ENCODE measurements around the gene INSRR. TPM values are rescaled to one million over a fixed set of nuclear protein-coding genes. Genes with fewer than 3 reads are reported as not detected.
A peak's percentile ranks its signal among the peaks of the same experiment; 100 is the strongest.

Gene INSRR
- total and polyA plus RNA-seq, 10 donors: under 0.01 to 0.09 (median 0.09) TPM; not detected in 6

DNA sequence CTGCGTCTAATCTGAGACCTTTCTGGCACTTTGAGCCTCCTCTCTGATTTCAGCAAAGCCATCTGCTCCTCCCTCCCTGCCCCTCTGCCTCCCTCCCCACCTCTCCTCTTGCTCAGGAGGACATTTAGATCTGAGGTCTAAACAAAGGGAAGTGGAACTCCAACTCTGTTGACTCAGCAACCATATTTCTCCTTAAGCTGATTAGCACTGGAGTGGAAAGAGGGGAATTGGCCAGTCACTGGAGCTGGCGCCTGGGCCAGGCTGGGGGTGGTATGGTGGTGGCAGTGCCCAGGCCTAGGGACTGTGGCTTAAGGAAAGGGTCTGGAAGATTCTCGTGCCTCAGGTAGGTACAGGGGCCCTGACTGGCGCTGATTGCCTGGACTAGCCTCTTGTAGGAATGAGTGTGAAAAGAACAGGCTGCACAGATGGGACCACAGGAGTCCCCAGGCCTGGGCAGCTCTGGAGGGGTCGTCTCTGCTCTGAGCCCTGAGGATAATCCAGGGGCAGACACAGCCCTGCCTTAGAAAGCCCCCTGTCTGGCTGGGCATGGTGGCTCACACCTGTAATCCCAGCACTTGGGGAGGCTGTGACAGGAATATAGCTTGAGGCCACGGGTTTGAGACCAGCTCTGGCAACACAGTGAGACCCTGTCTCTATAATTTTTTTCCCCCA, 54.2 kb downstream of the INSRR start:
- peak overlapping the region in 2 of 8 donors; percentile 33 to 40 for H3K27ac ChIP-seq
- peaks cover 0 to 49% (median 22%) of the 10 kb centered on the region in 6 donors for H3K36me3 ChIP-seq
- no peaks in the 10 kb centered on the region for H3K27me3 ChIP-seq (replicated peaks in 1 of 7)
- no peak overlapping the region for H3K4me3 ChIP-seq
- no peak for DNase-seq
- TF ChIP-seq POLR2AphosphoS5 (IDR thresholded peaks at IDR 0.05): no peak
- TF ChIP-seq, protein P1, sequence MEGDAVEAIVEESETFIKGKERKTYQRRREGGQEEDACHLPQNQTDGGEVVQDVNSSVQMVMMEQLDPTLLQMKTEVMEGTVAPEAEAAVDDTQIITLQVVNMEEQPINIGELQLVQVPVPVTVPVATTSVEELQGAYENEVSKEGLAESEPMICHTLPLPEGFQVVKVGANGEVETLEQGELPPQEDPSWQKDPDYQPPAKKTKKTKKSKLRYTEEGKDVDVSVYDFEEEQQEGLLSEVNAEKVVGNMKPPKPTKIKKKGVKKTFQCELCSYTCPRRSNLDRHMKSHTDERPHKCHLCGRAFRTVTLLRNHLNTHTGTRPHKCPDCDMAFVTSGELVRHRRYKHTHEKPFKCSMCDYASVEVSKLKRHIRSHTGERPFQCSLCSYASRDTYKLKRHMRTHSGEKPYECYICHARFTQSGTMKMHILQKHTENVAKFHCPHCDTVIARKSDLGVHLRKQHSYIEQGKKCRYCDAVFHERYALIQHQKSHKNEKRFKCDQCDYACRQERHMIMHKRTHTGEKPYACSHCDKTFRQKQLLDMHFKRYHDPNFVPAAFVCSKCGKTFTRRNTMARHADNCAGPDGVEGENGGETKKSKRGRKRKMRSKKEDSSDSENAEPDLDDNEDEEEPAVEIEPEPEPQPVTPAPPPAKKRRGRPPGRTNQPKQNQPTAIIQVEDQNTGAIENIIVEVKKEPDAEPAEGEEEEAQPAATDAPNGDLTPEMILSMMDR (IDR thresholded peaks at IDR 0.05 in 8 of 11, conservative IDR thresholded peaks at IDR 0.05 in 3 of 11): no peak
- 47 to 65% (median 62%) methylated on average over 6 of the region's 6 CpGs for WGBS, 5 donors
- H3K4me1 ChIP-seq: peaks cover 0 to 54% (median 13%) of the 10 kb centered on the region in 6 donors
- H3K9me3 ChIP-seq: no peaks in the 10 kb centered on the region
- intact Hi-C loops (cut with DNase I; ENCODE audit: low total_unique reads): loop anchor here (10.0 kb wide), 1 partner anchor 50 kb away; the partner anchor contains the start of gene INSRR

DNA sequence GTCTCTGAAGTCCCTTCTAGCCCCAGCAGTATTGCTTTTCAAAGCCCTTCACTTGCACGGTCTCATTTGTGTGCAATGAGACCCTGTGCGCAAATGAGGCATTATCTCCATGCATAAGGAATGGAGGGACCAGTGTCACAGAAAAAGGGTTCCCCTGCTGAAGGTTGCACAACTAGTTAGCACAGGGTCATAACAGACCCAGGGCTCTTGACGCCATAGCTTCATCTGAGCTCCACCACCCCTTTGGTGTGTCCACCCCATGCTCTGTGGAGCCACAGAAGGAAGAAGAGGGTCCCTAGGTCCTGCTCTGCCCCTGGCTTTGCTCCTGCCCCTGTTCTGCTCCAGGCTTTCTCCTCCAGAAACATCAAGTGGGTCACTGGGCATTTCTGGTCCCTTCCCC, 54.9 kb downstream of the INSRR start:
- Histone ChIP-seq H3K36me3 (peaks cover 0 to 54% (median 28%) of the 10 kb centered on the region in 6 donors), H3K27ac (peak overlapping the region in 2 of 8 donors; percentile 33 to 40), H3K9me3 (no peaks in the 10 kb centered on the region), H3K27me3 (replicated peaks in 1 of 7) (no peaks in the 10 kb centered on the region), H3K4me1 (peaks cover 0 to 54% (median 13%) of the 10 kb centered on the region in 6 donors), H3K4me3 (no peak overlapping the region)
- intact Hi-C loops (cut with DNase I; ENCODE audit: low total_unique reads): loop anchor here (10.0 kb wide), 1 partner anchor 51 kb away; the partner anchor contains the start of gene INSRR
- WGBS, 5 donors: 75 to 79% (median 77%) methylated on average over 3 of the region's 3 CpGs
- TF ChIP-seq POLR2AphosphoS5 (IDR thresholded peaks at IDR 0.05): no peak
- no peak for TF ChIP-seq POLR2A (IDR thresholded peaks at IDR 0.05)
- TF ChIP-seq, protein P1 (IDR thresholded peaks at IDR 0.05 in 8 of 11, conservative IDR thresholded peaks at IDR 0.05 in 3 of 11): no peak
- no peak for DNase-seq

DNA sequence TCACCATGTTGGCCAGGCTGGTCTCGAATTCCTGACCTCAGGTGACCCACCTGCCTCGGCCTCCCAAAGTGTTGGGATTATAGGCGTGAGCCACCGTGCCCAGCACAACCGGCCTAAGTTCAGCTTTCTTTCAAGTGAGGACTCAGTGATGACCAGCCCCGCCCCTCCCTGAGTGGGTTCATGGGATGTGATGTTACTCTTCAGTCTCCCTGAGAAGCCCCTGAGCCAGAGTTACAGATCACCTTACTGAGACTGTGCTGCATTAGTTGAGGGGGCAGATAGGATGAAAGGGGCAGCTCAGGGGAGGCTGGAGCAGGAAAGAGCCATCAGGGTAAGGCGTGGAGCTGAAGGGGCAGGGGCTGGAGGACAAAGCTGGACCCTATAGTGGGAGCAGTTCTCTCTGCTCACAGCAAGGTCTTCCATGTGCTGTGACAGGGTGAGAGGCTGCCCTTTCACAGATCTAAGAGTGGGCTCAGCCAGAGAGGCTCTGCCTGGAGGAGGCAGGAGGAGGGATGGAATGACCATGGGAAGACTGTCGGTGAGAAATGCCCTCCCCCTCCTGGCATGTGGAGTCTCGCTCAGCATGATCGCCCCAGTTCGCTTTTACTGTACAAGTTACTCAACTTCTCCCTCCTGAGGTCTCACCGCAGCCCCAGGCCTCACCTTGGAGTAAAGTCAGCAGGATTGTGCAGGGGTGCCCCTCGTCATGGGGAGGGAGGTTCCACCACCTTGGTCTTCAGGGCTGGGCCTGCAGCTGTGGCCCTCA, 55.6 kb downstream of the INSRR start:
- no peak overlapping the region for H3K27ac ChIP-seq
- intact Hi-C loops (cut with DNase I; ENCODE audit: low total_unique reads): loop anchor here (10.0 kb wide), 1 partner anchor 52 kb away; the partner anchor contains the start of gene INSRR
- DNase-seq: no peak
- peaks cover 0 to 50% (median 13%) of the 10 kb centered on the region in 6 donors for H3K4me1 ChIP-seq
- H3K9me3 ChIP-seq: no peaks in the 10 kb centered on the region
- TF ChIP-seq, protein P1 (IDR thresholded peaks at IDR 0.05 in 8 of 11, conservative IDR thresholded peaks at IDR 0.05 in 3 of 11): no peak
- no peak for TF ChIP-seq POLR2A (IDR thresholded peaks at IDR 0.05)
- TF ChIP-seq POLR2AphosphoS5 (IDR thresholded peaks at IDR 0.05): peak; percentile 14 to 18 (median 17)
- 87 to 93% (median 92%) methylated on average over 12 to 13 of the region's 13 CpGs for WGBS, 5 donors
- H3K4me3 ChIP-seq: no peak overlapping the region
- peaks cover 0 to 61% (median 36%) of the 10 kb centered on the region in 6 donors for H3K36me3 ChIP-seq
- no peaks in the 10 kb centered on the region for H3K27me3 ChIP-seq (replicated peaks in 1 of 7)
